ENCODE measurements around the gene OR6Q1.

DNA sequence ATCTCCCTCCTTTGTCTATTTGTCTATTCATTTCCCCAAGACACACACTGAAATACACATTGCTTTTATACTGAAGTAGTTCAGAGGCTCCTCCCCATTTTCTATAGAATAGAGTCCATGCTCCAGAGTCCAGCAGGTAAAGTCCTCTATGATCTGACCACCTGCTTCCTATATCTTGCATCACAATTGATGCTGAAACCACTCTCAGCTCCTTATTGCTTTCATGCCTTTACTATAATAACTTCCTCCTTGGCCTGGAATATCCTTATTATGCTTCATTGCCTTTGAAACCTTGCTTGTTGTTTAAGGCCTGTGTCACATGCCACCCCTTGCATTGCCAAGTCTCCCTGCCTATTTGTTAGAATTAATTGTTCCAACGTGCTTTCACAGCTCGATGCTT lies 12.6 kb downstream of the OR6Q1 start:
- TF ChIP-seq, protein P1, sequence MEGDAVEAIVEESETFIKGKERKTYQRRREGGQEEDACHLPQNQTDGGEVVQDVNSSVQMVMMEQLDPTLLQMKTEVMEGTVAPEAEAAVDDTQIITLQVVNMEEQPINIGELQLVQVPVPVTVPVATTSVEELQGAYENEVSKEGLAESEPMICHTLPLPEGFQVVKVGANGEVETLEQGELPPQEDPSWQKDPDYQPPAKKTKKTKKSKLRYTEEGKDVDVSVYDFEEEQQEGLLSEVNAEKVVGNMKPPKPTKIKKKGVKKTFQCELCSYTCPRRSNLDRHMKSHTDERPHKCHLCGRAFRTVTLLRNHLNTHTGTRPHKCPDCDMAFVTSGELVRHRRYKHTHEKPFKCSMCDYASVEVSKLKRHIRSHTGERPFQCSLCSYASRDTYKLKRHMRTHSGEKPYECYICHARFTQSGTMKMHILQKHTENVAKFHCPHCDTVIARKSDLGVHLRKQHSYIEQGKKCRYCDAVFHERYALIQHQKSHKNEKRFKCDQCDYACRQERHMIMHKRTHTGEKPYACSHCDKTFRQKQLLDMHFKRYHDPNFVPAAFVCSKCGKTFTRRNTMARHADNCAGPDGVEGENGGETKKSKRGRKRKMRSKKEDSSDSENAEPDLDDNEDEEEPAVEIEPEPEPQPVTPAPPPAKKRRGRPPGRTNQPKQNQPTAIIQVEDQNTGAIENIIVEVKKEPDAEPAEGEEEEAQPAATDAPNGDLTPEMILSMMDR (conservative IDR thresholded peaks at IDR 0.05; ENCODE audit: low read length): no peak
- TF ChIP-seq EZH2phosphoT487 (IDR thresholded peaks at IDR 0.05; ENCODE audit: borderline replicate concordance): no peak

Data from Loucy (cell line).